GM10847 (cell line): ENCODE results near the gene TSPEAR.

ENCODE experiments used
- POLR2A ChIP-seq: IDR thresholded peaks from 2 replicates; pipeline ENCODE4 v1.6.1; 2011; ENCODE audit not compliant: insufficient read length; ENCODE audit errors: extremely low read depth

TSPEAR gene

GRCh38 chr21:44691686-44692085, 19.7 kb downstream of the TSPEAR start:
- no peak for TF ChIP-seq POLR2A

- no peak for TF ChIP-seq POLR2A
Observed at GRCh38 chr21:44687671-44688070, 23.7 kb downstream of the TSPEAR start.

- no peak for TF ChIP-seq POLR2A
Observed at GRCh38 chr21:44686843-44687561, 24.4 kb downstream of the TSPEAR start.

GRCh38 chr21:44686000-44686781, 25.2 kb downstream of the TSPEAR start:
- TF ChIP-seq POLR2A = no peak

- TF ChIP-seq POLR2A = no peak
Observed at GRCh38 chr21:44684483-44684882, 26.9 kb downstream of the TSPEAR start.

- TF ChIP-seq POLR2A = no peak
Observed at GRCh38 chr21:44684077-44684476, 27.3 kb downstream of the TSPEAR start.

- no peak for TF ChIP-seq POLR2A
Observed at GRCh38 chr21:44682580-44683151, 28.7 kb downstream of the TSPEAR start.

- TF ChIP-seq POLR2A = no peak
Observed at GRCh38 chr21:44681861-44682579, 29.4 kb downstream of the TSPEAR start, which contains the start of gene KRTAP12-1. Gene KRTAP12-1 (minus strand): TSS chr21:44682163. CDS start chr21:44682123, 40 bp downstream.

- no peak for TF ChIP-seq POLR2A
Observed at GRCh38 chr21:44681152-44681551, 30.2 kb downstream of the TSPEAR start.

GRCh38 chr21:44677881-44678280, 33.5 kb downstream of the TSPEAR start:
- no peak for TF ChIP-seq POLR2A

GRCh38 chr21:44671911-44672310, 39.5 kb downstream of the TSPEAR start:
- no peak for TF ChIP-seq POLR2A

GRCh38 chr21:44670642-44671432, 40.5 kb downstream of the TSPEAR start:
- no peak for TF ChIP-seq POLR2A

GRCh38 chr21:44667612-44668011, 43.8 kb downstream of the TSPEAR start:
- no peak for TF ChIP-seq POLR2A

GRCh38 chr21:44666401-44667320, 44.7 kb downstream of the TSPEAR start, which contains the start of gene KRTAP12-2:
Gene KRTAP12-2 (minus strand): TSS chr21:44666927. CDS start chr21:44666886, 41 bp downstream.
- no peak for TF ChIP-seq POLR2A

GRCh38 chr21:44664691-44665090, 46.7 kb downstream of the TSPEAR start:
- TF ChIP-seq POLR2A = no peak
